GM13976 (cell line): ENCODE results near the gene GRK3.

Experiments used
- DNase-seq: peaks from one replicate; pipeline ENCODE4 v3.0.0; 2012; ENCODE audit warnings: low spot score
- CTCF ChIP-seq: IDR thresholded peaks from 2 replicates; pipeline ENCODE4 v1.5.1; 2012; ENCODE audit warnings: borderline replicate concordance, mild to moderate bottlenecking; ENCODE audit not compliant: insufficient read depth; ENCODE audit errors: extremely low read depth, missing control alignments, control extremely low read depth
- in situ Hi-C: fragments of 300-500 bp; cut with MboI; formaldehyde crosslinking; loops from one replicate; pipeline ENCODE4 v1.12.0; 2022; ENCODE audit warnings: low sequenced_read_pairs, mixed read lengths, inconsistent platforms; ENCODE audit not compliant: unreplicated experiment

Gene GRK3

GRCh38 chr22:25741692-25742626 is 177.5 kb downstream of the GRK3 start, which contains the start of gene MYO18B:
Gene MYO18B (plus strand): TSS chr22:25742188. CDS start chr22:25761093, 18,905 bp downstream.
- DNase-seq, result no peak
- no peak for TF ChIP-seq CTCF
- in situ Hi-C loops, result no loop called here

- in situ Hi-C loops, result no loop called here
- no peak for DNase-seq
- no peak for TF ChIP-seq CTCF
These were observed 178.6 kb downstream of the GRK3 start for GRCh38 chr22:25742918-25743708.

GRCh38 chr22:25744694-25745093 is 180.2 kb downstream of the GRK3 start:
- no peak for TF ChIP-seq CTCF
- no peak for DNase-seq
- in situ Hi-C loops, result no loop called here

- no peak for DNase-seq
- no peak for TF ChIP-seq CTCF
- in situ Hi-C loops, result no loop called here
These were observed 181.0 kb downstream of the GRK3 start for GRCh38 chr22:25745341-25746011.

GRCh38 chr22:25746012-25746373 is 181.5 kb downstream of the GRK3 start:
- no peak for TF ChIP-seq CTCF
- in situ Hi-C loops, result no loop called here
- no peak for DNase-seq
